Breast epithelium (tissue), 4 donors: ENCODE results near the gene NAA50. TPM values are rescaled to one million over a fixed set of nuclear protein-coding genes. Genes with fewer than 3 reads are reported as not detected.

Experiments
- DNase-seq, 2 donors: peaks; one replicate each; pipeline ENCODE4 v3.0.0-alpha.2; 2019; ENCODE audit warnings: low spot score in 2 of 2
- H3K27ac ChIP-seq, 2 donors: fragments of 200-600 bp; sonication (generic) in 1 of 2; one replicate each; pipeline ENCODE4 v1.5.1; 2016 to 2019; ENCODE audit warnings: mild to moderate bottlenecking in 1 of 2
- H3K27me3 ChIP-seq, 2 donors: fragments of 200-600 bp; sonication (generic) in 1 of 2; one replicate each; pipeline versions ENCODE4 v1.5.1 to v1.6.0; 2017 to 2019; ENCODE audit warnings: control low read depth in 1 of 2, mild to moderate bottlenecking in 1 of 2
- H3K36me3 ChIP-seq: fragments of 200-600 bp; one replicate; pipeline ENCODE4 v1.5.1; 2019
- H3K4me1 ChIP-seq, 2 donors: fragments of 200-600 bp; sonication (generic); one replicate each; pipeline ENCODE4 v1.5.1; 2016 to 2019; ENCODE audit warnings: control low read depth in 1 of 2
- H3K4me3 ChIP-seq, 3 donors: fragments of 200-600 bp; sonication (generic); 1 replicate in 2 of 3; 2 replicates in 1 of 3; pipeline ENCODE4 v1.5.1; 2016 to 2019; ENCODE audit warnings: mild to moderate bottlenecking in 3 of 3, moderate library complexity in 2 of 3
- H3K9me3 ChIP-seq, 2 donors: fragments of 200-600 bp; sonication (generic) in 1 of 2; one replicate each; pipeline ENCODE4 v1.5.1; 2016 to 2019; ENCODE audit warnings: control low read depth in 1 of 2
- POLR2A ChIP-seq: fragments of 450-650 bp; IDR thresholded peaks from one replicate; pipeline ENCODE4 v1.6.1; 2016; ENCODE audit warnings: antibody characterized with exemption, mild to moderate bottlenecking, moderate library complexity
- POLR2AphosphoS5 ChIP-seq, 3 donors: sonication (generic); formaldehyde crosslinking; IDR thresholded peaks; one replicate each; pipeline ENCODE4 v1.6.1; 2017; ENCODE audit warnings: antibody characterized with exemption in 3 of 3
- intact Hi-C: fragments of 100-400 bp; cut with DNase I; formaldehyde crosslinking; loops from one replicate; pipeline ENCODE4 v1.15.1; 2023; ENCODE audit warnings: low total_unique reads
- total RNA-seq, 3 donors: library from RNA; depleted of rRNA; stranded (reverse); fragments of >200 nt; gene quantifications; one replicate each; pipeline ENCODE4 v1.1.0, GENCODE V29; 2016
- TF ChIP-seq, protein P1 (sequence below), 3 donors: fragments of 450-650 bp; IDR thresholded peaks; one replicate each; pipeline ENCODE4 v1.5.1; 2016 to 2017; ENCODE audit warnings: antibody characterized with exemption in 3 of 3, mild to moderate bottlenecking in 3 of 3, moderate library complexity in 3 of 3

Gene NAA50
- total RNA-seq, 3 donors from 2014 or later: 98.0 to 140 (median 140) TPM

DNA sequence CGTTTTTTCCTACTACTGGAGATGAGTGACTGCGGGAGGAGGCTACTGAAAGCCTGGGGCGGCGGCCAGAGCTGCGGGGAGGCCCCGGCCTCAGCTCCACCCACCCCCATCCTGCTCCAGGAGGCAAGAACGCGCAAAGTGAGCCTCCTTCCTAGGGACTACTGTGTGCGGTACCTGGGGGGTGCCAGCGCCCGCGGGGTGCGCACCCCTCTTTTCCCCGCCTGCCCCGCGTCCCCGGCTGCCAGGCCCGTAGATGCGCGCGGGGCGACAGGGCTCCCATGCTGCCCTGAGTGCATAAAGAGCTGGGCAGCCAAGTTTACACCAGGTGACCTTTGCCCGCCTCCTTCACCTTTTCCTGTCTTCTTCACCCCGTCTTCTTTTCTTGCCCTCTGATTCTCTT, 47.1 kb downstream of the NAA50 start:
- no peaks in the 10 kb centered on the region for H3K36me3 ChIP-seq
- no peaks in the 10 kb centered on the region for H3K27me3 ChIP-seq
- intact Hi-C loops: loop anchor here (1.0 kb wide), 1 partner anchor 8 kb away; no protein-coding TSS in a partner anchor
- H3K4me1 ChIP-seq: peaks cover 0 to 4% of the 10 kb centered on the region in 2 donors
- no peak for DNase-seq
- peak overlapping the region; percentile 48 for H3K27ac ChIP-seq
- TF ChIP-seq POLR2A (no peak), POLR2AphosphoS5 (IDR thresholded peaks at IDR 0.05) (no peak)
- TF ChIP-seq, protein P1, sequence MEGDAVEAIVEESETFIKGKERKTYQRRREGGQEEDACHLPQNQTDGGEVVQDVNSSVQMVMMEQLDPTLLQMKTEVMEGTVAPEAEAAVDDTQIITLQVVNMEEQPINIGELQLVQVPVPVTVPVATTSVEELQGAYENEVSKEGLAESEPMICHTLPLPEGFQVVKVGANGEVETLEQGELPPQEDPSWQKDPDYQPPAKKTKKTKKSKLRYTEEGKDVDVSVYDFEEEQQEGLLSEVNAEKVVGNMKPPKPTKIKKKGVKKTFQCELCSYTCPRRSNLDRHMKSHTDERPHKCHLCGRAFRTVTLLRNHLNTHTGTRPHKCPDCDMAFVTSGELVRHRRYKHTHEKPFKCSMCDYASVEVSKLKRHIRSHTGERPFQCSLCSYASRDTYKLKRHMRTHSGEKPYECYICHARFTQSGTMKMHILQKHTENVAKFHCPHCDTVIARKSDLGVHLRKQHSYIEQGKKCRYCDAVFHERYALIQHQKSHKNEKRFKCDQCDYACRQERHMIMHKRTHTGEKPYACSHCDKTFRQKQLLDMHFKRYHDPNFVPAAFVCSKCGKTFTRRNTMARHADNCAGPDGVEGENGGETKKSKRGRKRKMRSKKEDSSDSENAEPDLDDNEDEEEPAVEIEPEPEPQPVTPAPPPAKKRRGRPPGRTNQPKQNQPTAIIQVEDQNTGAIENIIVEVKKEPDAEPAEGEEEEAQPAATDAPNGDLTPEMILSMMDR (IDR thresholded peaks at IDR 0.05): no peak
- no peaks in the 10 kb centered on the region for H3K9me3 ChIP-seq
- H3K4me3 ChIP-seq: peak overlapping the region; percentile 14 to 62 (median 46)

DNA sequence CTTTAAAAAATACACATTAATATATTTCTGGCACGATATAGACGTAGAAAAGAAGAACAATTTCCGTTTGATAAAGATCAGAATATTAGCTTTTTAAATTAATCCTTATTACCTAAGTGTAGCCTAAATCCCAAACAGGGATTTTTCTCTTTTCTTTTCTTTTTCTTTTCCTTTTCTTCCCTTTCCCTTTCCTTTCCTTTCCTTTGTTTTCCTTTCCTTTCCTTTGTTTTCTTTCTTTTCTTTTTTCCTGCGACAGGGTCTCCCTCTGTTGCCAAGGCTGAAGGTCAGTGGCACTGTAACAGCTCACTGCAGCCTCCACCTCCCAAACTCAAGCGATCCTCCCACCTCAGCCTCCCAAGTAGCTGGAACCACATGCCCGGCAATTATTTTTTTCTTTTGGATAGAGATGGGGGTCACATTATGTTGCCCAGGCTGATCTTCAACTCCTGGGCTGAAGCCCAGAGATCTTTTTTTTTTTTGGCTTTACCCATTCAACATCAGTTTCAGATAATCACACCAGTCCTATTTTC, 47.8 kb downstream of the NAA50 start:
- intact Hi-C loops: no loop called here
- TF ChIP-seq POLR2AphosphoS5 (IDR thresholded peaks at IDR 0.05) (no peak), POLR2A (no peak)
- TF ChIP-seq, protein P1 (IDR thresholded peaks at IDR 0.05): no peak
- peaks cover 0 to 4% of the 10 kb centered on the region in 2 donors for H3K4me1 ChIP-seq
- DNase-seq: no peak
- H3K4me3 ChIP-seq: peak overlapping the region in 1 of 3 donors; percentile 91
- no peaks in the 10 kb centered on the region for H3K36me3 ChIP-seq
- no peaks in the 10 kb centered on the region for H3K9me3 ChIP-seq
- peak overlapping the region; percentile 98 for H3K27ac ChIP-seq
- H3K27me3 ChIP-seq: no peaks in the 10 kb centered on the region

DNA sequence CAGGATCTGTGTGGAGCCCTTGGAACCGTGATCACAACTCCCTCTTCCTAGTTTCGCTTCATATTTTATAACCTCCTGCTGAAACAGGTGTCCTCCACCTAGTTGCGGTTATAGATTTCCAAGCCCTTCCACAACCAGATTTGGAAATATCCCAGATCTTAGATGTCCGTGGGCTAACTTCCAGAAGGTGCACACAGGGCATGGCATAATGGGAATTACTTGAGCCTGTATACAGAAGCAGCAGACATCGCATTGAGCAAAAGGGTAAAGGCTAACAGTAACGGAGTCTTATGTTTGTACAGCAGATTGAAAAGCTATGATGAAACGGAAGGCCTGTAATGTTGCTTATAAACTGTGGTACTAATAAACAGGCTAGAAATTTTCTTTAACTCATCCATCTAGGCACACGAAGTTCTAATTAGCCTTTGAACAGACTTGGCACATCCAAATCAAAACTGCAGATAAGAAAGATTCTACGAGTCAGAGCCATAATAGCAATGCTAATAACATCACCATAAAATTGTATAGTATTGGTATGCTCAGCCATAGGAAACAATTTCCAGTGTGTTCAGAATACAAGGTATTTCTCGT, 48.5 kb downstream of the NAA50 start:
- intact Hi-C loops: no loop called here
- peak overlapping the region; percentile 98 for H3K27ac ChIP-seq
- H3K9me3 ChIP-seq: no peaks in the 10 kb centered on the region
- DNase-seq: no peak
- H3K27me3 ChIP-seq: no peaks in the 10 kb centered on the region
- TF ChIP-seq POLR2AphosphoS5 (IDR thresholded peaks at IDR 0.05): no peak
- TF ChIP-seq POLR2A: no peak
- TF ChIP-seq, protein P1 (IDR thresholded peaks at IDR 0.05): no peak
- no peaks in the 10 kb centered on the region for H3K36me3 ChIP-seq
- H3K4me1 ChIP-seq: peaks cover 0 to 4% of the 10 kb centered on the region in 2 donors
- peak overlapping the region; percentile 65 to 91 (median 89) for H3K4me3 ChIP-seq

DNA sequence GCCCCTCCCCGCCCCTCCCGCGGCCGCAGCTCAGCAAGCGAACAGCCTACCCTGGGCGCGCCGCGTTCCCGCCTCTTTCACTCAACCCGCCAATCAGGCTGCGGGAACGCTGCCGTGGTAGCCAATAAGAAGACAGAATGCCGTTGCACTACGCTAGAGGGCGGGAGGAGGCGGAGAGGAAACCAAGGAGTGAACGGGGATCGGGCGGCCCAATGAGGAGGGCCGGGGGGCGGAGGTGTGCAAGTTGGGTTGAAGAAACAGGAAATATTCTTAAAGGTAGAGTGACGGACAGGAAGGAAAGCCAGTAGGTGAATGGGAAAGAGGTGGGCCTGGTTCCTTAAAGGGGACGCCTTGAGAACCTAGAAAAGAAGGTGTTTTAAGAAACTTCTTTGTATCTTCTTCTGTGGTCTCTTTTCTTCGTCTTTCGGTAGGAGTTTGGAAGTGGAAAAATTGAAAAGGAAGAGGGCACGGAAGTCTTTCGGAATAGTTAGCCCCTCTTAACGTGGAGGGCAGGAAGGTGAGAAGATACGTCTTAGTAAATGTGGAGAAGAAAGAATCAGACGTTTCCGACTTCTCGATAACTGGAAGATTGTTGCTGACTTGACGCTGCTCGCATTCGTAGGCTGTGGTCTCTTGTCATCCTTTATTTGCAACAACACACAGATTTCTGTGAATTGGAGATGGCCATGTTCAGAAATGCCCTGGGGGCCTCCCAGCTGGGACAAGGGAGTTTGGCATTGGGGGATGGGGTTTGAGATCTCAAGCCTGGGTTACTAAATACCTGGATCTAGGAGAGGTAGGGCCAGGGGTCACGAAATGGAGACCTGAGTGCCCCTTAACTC, 49.2 kb downstream of the NAA50 start:
- peak overlapping the region; percentile 65 to 91 (median 89) for H3K4me3 ChIP-seq
- no peaks in the 10 kb centered on the region for H3K9me3 ChIP-seq
- intact Hi-C loops: no loop called here
- TF ChIP-seq POLR2AphosphoS5 (IDR thresholded peaks at IDR 0.05) (peak; percentile 11 to 54 (median 43)), POLR2A (no peak)
- TF ChIP-seq, protein P1 (IDR thresholded peaks at IDR 0.05): peak in 1 of 3 donors; percentile 11
- peak overlapping the region; percentile 98 for H3K27ac ChIP-seq
- DNase-seq: peak; percentile 99
- no peaks in the 10 kb centered on the region for H3K36me3 ChIP-seq
- peaks cover 0 to 4% of the 10 kb centered on the region in 2 donors for H3K4me1 ChIP-seq
- no peaks in the 10 kb centered on the region for H3K27me3 ChIP-seq
